Activated CD4-positive, alpha-beta T cell treated with anti-CD3 and anti-CD28 coated beads, Interleukin-2, amount 50 U/mL, for 48 hours (primary cell): ENCODE results near the gene FAM3D.

Experiments
- DNase-seq, 2 experiments: peaks; one replicate each; pipeline ENCODE4 v3.0.0-alpha.2; 2020

Gene FAM3D

GRCh38 chr3:58652624-58653023, 13.9 kb downstream of the FAM3D start:
- no peak for DNase-seq

GRCh38 chr3:58651276-58651675, 15.3 kb downstream of the FAM3D start:
- no peak for DNase-seq

- DNase-seq, result no peak
These were observed 19.0 kb downstream of the FAM3D start for GRCh38 chr3:58647381-58648141.

GRCh38 chr3:58646503-58646902, 20.1 kb downstream of the FAM3D start:
- DNase-seq, result no peak

GRCh38 chr3:58645726-58646125, 20.8 kb downstream of the FAM3D start:
- DNase-seq, result no peak

- no peak for DNase-seq
These were observed 23.7 kb downstream of the FAM3D start for GRCh38 chr3:58642846-58643245.

GRCh38 chr3:58640700-58641372, 25.7 kb downstream of the FAM3D start:
- peak; percentile 69 to 76 for DNase-seq

- DNase-seq, result no peak
These were observed 26.7 kb downstream of the FAM3D start for GRCh38 chr3:58639842-58640241.

- DNase-seq, result no peak
These were observed 27.6 kb downstream of the FAM3D start for GRCh38 chr3:58639001-58639400.

GRCh38 chr3:58638591-58638990, 28.0 kb downstream of the FAM3D start:
- no peak for DNase-seq

- DNase-seq, result no peak
These were observed 29.1 kb downstream of the FAM3D start for GRCh38 chr3:58637509-58637908.

GRCh38 chr3:58635371-58636285, 30.9 kb downstream of the FAM3D start:
- no peak for DNase-seq

GRCh38 chr3:58633157-58633865, 33.3 kb downstream of the FAM3D start:
- no peak for DNase-seq

- no peak for DNase-seq
These were observed 34.8 kb downstream of the FAM3D start for GRCh38 chr3:58631742-58632141.

GRCh38 chr3:58630710-58631092, 35.9 kb downstream of the FAM3D start:
- DNase-seq, result no peak

- peak; percentile 69 to 75 for DNase-seq
These were observed 36.4 kb downstream of the FAM3D start for GRCh38 chr3:58630076-58630709.

GRCh38 chr3:58629629-58630028, 36.9 kb downstream of the FAM3D start:
- no peak for DNase-seq

GRCh38 chr3:58628823-58629562, 37.6 kb downstream of the FAM3D start:
- no peak for DNase-seq

GRCh38 chr3:58627941-58628340, 38.6 kb downstream of the FAM3D start:
- DNase-seq, result no peak

GRCh38 chr3:58627570-58627885, 39.0 kb downstream of the FAM3D start:
- DNase-seq, result no peak

GRCh38 chr3:58626841-58627569, 39.6 kb downstream of the FAM3D start:
- DNase-seq, result no peak
